GM19025 (cell line): ENCODE measurements around the gene IL6ST.

Source experiments
- ATAC-seq: cut with Tn5 transposase; IDR thresholded peaks from one replicate; pipeline ENCODE4 v1.9.1; 2021; ENCODE audit warnings: mild to moderate bottlenecking, low read depth, moderate library complexity; ENCODE audit not compliant: unreplicated experiment

IL6ST gene

GRCh38 chr5:55900068-55900467, 94.7 kb downstream of the IL6ST start:
- no peak for ATAC-seq

GRCh38 chr5:55899344-55899743, 95.4 kb downstream of the IL6ST start:
- ATAC-seq, result no peak

GRCh38 chr5:55897905-55898304, 96.9 kb downstream of the IL6ST start:
- no peak for ATAC-seq

GRCh38 chr5:55897206-55897894, 97.4 kb downstream of the IL6ST start:
- ATAC-seq, result no peak

- no peak for ATAC-seq
Measured at GRCh38 chr5:55896663-55897062, 98.1 kb downstream of the IL6ST start.

- ATAC-seq, result no peak
Measured at GRCh38 chr5:55896238-55896637, 98.5 kb downstream of the IL6ST start.

GRCh38 chr5:55895346-55895745, 99.4 kb downstream of the IL6ST start:
- ATAC-seq, result no peak

GRCh38 chr5:55894135-55894534, 100.6 kb downstream of the IL6ST start:
- no peak for ATAC-seq

GRCh38 chr5:55892479-55892878, 102.3 kb downstream of the IL6ST start:
- ATAC-seq, result no peak

GRCh38 chr5:55888205-55888604, 106.6 kb downstream of the IL6ST start:
- no peak for ATAC-seq

GRCh38 chr5:55885359-55885758, 109.4 kb downstream of the IL6ST start:
- ATAC-seq, result no peak
